Activated gamma-delta T cell treated with Interleukin-2 at 50 U/mL for 16 hours (primary cell): Measurements from ENCODE around the gene MAPK8IP1.
"Not testable (repeated sequence)": the region's sequence is repeated elsewhere in the genome, so short reads cannot be mapped to it uniquely, and the experiment has no call there.

ENCODE experiments used
- DNase-seq: peaks from one replicate; pipeline ENCODE4 v3.0.0-alpha.2; 2020

Gene MAPK8IP1

GRCh38 chr11:45885274-45885920 is at the start of gene MAPK8IP1:
TSS of gene MAPK8IP1 (plus strand) at chr11:45885651. CDS start at chr11:45885821, 170 bp downstream.
- DNase-seq, result peak; percentile 46

- no peak for DNase-seq
These were observed 46.2 kb upstream of the MAPK8IP1 start for GRCh38 chr11:45839204-45839603.

DNA sequence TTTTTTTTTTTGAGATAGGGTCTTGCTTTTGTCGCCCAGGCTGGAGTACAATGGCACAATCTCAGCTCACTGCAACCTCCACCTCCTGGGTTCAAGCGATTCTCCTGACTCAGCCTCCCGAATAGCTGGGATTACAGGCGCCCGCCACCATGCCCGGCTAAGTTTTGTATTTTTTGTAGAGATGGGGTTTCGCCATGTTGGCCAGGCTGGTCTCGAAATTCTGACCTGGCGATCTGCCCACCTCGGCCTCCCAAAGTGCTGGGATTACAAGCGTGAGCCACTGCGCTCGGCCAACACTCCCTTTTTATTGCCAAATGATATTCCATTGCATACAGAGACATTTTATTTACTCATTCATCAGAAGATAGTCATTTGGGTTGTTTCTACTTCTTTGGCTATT is 45.2 kb upstream of the MAPK8IP1 start:
- not testable (repeated sequence) for DNase-seq

GRCh38 chr11:45843158-45843924 is 42.1 kb upstream of the MAPK8IP1 start:
- DNase-seq, result peak; percentile 85

DNA sequence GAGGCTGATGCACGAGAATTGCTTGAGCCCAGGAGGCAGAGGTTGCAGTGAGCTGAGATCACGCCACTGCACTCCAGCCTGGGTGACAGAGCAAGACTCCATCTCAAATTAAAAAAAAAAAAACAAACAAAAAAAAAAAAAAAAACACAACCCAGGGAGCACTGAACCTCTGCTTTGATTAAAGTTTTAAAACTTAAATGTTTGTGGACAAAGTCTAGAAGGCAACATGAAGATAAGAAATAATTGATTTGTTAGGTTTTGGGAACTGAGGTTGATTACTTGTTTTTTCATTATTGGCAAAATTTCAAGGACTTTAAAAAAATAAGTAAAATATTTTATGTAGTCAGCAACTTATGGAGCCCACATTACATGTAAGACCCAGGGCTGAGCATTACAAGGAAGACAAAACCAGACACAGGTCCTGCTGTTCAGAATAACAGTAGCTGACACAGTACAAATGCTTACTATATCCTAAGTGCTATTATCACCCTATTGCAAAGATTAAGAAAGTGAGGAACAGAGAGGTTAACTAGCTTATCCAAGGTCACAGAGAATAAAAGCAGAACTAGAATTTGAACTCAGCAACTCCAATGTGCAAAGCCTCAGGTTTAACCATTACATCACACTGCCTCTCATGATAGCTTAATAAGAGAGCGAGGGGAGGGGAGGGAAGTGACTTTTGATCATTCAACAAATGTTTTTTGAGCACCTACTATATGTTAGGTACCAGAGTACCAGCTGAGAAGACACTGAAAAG is 40.5 kb upstream of the MAPK8IP1 start:
- DNase-seq, result no peak

- DNase-seq, result no peak
These were observed 39.2 kb upstream of the MAPK8IP1 start for GRCh38 chr11:45846174-45846675.

DNA sequence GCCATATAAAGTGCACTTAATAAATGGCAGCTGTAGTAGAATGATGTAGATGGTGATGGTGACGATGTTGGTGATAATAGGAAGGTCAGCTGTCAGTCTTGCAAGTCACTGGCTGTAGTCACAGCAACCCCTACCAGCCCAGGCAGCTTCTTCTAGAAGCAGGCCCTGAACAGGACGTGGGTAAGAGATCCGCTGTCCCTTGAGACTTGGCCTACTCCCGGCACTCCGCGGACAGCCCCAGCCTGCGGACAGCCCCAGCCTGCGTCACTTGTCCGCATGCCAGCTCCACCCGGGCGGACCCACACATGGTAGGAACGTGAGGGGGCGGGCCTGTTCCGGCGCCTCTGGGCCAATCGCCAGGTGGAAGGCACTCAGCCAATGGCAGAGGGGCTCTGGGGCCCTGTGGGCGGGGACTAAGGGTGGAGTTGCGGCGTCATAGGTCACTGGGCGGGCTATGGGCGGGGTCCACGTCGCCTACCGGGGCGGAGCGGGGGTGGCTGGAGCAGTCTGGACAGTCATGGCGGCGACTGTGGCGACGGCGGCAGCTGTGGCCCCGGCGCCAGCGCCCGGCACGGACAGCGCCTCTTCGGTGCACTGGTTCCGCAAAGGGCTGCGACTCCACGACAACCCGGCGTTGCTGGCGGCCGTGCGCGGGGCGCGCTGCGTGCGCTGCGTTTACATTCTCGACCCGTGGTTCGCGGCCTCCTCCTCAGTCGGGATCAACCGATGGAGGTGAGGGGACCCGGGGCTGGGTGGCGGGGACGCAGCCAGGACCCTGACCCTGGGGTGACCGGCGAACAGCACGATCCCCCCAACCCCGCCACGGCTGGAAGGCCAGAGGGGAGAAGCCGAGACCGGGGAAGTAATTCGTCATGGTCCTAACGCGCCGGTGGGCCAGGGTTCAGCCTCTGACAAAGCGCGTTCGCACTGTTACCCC is 38.2 kb upstream of the MAPK8IP1 start, which contains the start of gene CRY2:
Gene CRY2 (plus strand): TSS at position 502 of the 937 bp plus-strand sequence. CDS start 16 bp downstream, at position 518.
- DNase-seq, result peak; percentile 98

- peak; percentile 32 for DNase-seq
These were observed 37.5 kb upstream of the MAPK8IP1 start for GRCh38 chr11:45847911-45848316.

- DNase-seq, result no peak
These were observed 36.8 kb upstream of the MAPK8IP1 start for GRCh38 chr11:45848654-45849081.

DNA sequence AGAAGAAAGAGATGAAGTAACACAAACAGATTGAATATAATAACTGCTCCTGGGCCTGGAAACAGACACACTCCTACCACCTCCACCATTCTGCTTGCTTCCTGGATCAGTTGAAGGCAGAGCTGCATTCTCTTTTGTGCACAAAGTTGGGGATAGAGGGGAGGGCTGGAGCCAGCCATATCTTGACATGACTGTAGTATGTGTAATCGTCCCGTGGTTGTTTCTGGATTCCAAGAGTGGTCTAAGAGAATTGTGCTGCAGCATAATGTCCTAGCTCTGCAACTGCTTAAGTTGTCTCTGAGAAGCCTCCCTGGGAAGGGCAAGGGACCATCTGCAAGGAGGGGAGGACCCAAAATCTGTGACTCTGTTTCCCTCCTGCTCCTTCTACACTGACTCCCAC is 35.0 kb upstream of the MAPK8IP1 start:
- DNase-seq, result no peak

- DNase-seq, result no peak
These were observed 34.2 kb upstream of the MAPK8IP1 start for GRCh38 chr11:45851228-45851627.

DNA sequence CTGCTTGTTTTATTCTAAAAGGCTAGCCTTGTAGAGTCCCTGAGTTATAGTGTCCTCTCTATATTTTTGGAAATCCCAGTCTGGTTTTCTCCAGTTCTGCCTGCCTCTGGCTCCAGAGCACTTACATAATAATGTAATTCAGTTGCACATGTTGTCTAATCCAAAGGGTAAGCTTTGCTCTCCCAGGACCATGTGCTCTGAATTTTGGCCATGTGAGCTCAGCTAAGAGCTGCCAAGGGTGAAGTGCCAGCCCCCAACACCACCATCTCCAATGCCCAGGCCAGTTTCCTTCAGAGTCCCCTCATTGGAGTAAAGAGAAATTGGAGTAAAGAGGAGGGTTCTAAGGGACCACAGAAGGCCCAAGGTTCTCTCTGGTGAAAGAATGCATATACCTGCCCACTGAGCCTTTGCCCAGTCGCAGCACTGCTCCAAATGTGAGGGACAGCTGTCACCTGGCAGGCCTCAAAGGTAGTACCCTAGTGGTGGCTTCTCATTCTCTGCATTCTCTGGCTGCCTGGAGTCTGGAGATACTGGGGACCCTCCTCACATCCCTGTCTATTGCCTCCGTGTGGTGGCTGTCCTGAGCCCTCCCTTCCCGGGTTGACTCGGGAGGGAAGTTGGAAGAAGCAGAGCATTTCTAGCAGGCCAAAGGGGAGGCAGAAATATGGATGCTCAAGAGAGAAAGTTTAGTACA is 33.3 kb upstream of the MAPK8IP1 start:
- no peak for DNase-seq

- DNase-seq, result no peak
These were observed 32.7 kb upstream of the MAPK8IP1 start for GRCh38 chr11:45852712-45853101.

- no peak for DNase-seq
These were observed 31.9 kb upstream of the MAPK8IP1 start for GRCh38 chr11:45853332-45854219.

DNA sequence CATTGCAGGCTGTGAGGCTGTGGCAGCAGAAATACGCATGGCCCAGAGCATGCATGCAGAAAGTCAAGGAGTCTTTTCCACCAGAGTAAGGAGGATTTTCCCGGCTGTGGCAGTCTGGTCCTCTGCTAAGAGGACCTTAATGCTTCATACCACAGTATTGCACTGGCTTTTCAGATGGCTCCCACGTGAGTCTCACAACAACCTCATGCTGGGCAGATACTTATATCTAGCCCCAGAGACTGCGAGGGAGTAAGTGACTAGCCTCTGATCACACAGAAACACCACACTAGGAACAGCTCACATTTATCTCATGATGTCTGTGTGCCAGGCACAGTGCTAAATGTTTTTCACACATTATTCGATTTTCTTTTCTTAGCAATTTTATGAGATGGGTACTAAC is 30.1 kb upstream of the MAPK8IP1 start:
- no peak for DNase-seq

DNA sequence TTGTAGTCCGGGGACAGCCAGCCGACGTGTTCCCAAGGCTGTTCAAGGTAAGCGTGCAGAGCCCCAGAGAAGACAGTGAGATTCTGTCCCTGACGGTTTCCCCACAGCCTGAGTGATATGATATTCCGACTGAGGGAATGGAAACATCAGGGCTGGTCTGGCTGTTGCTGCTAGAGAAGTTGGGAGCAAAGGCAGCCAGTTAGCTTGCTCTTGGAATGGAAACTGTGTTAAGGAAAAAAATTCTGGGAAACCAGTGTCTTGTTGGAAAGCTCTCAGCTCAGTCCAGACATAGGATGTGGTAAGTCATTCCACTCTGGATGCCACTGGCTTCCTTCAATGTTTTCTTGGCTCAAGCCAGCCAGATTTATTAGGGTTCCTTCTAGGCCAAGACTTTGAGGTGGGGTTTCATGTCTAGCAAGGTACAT is 29.4 kb upstream of the MAPK8IP1 start:
- no peak for DNase-seq

- DNase-seq, result no peak
These were observed 27.4 kb upstream of the MAPK8IP1 start for GRCh38 chr11:45857961-45858474.

DNA sequence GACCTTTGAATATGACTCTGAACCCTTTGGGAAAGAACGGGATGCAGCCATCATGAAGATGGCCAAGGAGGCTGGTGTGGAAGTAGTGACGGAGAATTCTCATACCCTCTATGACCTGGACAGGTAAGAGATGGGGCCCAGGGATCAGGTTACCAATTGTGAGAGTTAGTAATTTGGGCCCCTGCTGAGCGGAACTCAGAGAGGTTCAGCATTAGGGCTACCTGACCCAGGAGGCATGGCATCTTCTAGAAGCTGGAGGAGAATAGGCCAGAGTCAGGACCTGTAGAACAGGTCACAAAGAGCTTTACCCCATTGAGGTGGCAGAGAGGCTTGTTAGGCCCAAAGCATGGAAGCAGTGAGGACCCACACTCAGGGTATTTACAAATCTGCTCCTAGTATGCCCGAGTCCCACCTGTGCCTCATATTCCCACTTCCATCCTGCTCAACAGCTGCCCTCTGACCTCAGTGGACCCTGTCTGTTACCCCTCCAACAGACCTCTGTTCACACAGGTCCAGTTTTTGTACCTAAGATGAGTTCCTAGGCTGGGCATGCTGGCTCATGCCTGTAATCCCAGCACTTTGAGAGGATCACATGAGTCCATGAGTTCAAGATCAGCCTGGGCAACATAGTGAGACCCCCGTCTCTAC is 26.6 kb upstream of the MAPK8IP1 start:
- DNase-seq, result no peak

GRCh38 chr11:45859661-45860140 is 25.8 kb upstream of the MAPK8IP1 start:
- no peak for DNase-seq
